GM18868 (cell line): Measurements from ENCODE around the gene PPY.
"Not testable (repeated sequence)": the region's sequence is repeated elsewhere in the genome, so short reads cannot be mapped to it uniquely, and the experiment has no call there.

Source experiments
- ATAC-seq: cut with Tn5 transposase; IDR thresholded peaks from one replicate; pipeline ENCODE4 v1.9.1; 2021; ENCODE audit warnings: mild to moderate bottlenecking, moderate library complexity; ENCODE audit not compliant: unreplicated experiment

PPY gene

DNA sequence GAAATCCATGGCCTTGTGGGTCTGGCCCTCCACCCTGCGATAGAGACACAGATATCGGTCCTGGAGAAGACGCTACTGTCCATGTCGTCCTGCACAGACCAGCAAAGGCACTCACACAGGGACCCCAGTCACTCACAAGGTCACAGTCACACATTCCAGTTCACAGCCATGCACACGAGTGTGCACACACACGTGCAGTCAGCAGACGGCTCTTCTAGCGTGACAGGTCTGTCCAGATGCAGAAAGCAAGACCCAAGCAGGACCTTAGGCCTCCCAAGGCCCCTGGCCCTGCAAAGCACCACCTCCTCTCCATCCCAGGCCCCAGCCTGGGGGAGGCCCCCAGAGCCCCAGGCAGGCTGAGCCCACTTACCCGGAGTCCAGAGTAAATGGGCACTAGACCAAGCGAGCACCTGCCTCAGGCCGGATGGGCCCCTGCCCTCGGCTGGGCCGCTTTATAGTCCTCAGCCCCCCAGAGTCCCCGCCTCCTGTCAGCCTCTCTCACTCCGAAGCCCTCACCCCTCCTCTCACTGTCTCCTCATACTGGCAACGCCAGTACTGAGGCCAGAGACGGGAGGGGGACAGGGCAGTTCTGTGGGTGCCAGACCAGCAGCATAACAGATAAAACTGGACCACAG is at the start of gene PPY:
PPY (minus strand) TSS at position 426 of the 635 bp plus-strand sequence. CDS start 822 bp downstream, outside the sequence.
- no peak for ATAC-seq

- no peak for ATAC-seq
These were observed 46.0 kb upstream of the PPY start for GRCh38 chr17:43988301-43988700.

DNA sequence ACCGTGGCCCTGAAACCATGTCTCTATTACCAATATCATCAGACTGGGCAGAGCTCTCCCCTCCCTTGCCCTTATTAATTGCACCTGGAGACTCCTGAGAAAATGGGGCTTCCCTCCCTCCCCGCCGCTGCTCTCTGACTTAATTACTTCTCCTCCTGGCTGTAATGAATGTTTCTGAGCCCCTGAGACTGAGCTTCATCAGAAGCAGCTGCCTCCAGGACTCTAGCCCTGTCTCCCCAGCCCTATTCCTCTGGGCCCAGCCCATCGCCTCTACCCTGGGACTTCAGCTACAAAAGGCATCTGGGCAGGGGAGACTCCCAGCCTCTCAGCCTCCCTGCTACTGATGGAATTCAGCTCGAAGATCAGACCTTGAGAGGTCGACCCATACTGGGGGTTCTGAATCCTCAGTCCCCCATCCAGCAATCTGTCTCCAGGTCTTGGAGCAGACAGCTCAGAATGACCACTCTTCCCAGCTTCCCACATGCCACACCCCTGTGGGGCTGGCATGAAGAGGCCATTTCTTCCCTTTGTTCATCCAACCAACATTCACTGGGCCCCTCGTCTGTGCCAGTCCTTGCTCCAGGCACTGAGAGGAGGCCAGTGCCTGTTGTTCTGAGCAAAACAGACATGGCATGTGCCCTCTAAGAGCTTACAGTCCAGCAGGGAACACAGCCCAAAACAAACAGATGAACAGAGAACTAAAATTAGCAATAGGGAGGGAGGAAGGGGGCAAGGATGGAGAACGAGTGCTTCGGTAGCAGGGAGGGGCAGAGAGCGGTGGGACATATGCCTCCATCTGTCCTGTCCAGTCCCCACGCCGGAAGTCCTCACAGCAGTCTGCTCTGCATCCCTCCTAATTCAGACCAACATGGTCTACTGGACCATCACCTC is 45.1 kb upstream of the PPY start:
- no peak for ATAC-seq

- no peak for ATAC-seq
These were observed 44.1 kb upstream of the PPY start for GRCh38 chr17:43986225-43986981.

- ATAC-seq, result no peak
These were observed 42.2 kb upstream of the PPY start for GRCh38 chr17:43984521-43984920.

DNA sequence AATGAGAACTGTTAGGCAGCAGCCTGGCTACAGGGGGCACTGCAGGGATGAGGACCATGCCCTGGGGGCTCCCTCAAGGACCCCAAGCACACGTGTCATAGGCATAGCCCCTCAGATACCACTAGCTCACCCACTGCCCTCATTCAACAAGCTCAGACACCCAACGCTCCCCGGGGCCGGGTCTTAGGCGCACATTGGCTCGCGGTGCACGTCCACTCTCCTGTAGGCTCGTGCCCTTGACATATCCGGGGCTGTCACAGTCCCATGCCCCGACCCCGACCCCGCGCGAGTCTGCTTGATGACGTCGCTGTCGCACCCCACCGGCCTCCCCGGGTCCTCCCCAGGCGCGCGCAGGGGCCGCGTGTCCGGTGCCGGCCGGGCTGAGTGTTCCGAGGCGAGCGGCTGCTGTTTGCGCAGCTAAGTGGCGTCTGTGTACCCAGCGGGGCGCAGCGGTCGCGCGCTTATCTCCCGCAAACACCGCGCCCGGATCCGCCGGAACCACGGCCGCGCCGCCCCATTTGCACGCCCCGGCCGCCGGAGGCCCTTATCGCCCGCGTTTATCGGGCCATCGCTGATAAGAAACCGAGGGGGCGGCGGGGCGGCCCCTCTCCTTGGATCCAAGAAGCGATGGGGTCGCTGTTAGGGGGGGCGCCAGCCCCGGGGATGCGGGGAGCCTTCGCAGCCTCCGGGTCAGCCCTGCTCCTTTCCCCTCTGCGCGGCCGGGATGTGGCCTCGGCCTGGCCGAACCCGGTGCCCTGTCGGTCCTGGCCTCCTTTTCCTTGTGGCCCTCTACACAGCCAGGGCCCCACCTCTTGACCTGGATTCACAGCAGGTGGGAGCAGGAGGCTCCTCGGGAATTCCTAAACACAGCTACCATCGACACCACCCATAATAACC is 41.5 kb upstream of the PPY start:
- ATAC-seq, result no peak

DNA sequence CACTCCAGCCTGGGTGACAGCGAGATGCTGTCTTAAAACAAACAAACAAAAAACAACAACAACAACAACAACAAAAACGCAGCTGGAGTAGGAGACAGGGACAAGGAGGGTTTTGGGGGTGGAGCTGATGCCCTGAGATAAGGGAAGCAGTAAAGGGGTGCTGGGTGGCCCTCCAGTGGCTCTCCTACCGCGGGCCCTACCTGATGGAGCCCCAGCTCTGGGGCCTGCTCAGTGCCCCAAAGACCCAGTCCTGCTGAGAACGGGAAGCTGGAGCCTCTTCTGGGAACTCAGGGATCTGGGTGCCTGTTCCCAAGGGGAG is 40.9 kb upstream of the PPY start:
- no peak for ATAC-seq

DNA sequence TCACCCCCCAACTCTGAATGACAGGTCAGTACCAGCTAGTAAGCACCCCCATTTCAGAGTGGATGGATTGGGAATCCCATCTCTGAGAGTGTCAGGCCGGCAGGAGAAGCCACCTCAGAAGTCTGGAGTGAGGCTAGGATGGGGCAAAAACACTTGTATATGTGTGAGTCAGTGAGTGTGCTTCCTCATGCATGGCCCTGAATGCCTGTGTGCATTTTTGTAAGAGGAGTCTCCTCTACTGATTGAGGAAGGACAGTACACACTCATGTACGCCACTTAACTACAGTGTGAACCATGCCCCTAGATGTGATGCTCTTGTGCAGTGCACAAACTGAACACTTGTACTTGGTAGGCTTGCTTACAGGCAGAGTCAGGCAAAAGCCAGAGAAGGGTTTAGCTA is 39.9 kb upstream of the PPY start:
- no peak for ATAC-seq

- no peak for ATAC-seq
These were observed 37.4 kb upstream of the PPY start for GRCh38 chr17:43979671-43980070.

DNA sequence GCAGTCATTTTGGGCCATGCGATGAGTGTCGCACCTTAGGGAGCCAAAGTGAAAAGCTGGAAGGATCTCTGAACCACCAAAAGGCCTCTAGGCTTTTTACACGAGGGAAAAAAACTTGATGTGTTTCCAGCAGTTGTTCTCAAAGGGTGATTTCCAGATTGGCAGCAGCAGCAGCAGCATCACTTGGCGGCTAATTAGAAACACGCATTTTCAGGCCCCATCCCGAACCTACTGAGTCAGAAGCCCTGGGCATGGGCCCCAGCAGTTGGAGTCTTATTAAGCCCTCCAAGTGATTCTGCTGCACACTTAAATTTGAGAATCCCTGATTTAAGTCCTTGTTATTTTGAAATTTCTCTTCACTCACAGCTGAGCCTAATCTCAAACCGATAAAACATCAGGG is 36.7 kb upstream of the PPY start:
- no peak for ATAC-seq

DNA sequence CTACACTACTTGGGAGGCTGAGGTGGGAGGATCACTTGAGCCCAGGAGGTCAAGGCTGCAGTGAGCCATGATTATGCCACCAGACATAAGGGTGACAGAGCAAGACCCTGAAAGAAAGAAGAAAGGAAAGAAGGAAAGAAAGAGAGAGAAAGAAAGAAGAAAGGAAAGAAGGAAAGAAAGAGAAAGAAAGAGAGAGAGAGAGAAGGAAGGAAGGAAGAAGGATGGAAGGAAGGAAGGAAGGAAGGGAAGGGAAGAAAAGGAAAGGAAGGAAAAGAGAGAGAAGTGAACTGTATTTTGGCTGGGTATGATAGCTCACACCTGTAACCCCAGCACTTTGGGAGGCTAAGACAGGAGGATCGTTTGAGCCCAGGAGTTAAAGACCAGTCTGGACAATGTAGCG is 35.8 kb upstream of the PPY start:
- no peak for ATAC-seq

GRCh38 chr17:43976963-43977837 is 34.9 kb upstream of the PPY start:
- no peak for ATAC-seq

DNA sequence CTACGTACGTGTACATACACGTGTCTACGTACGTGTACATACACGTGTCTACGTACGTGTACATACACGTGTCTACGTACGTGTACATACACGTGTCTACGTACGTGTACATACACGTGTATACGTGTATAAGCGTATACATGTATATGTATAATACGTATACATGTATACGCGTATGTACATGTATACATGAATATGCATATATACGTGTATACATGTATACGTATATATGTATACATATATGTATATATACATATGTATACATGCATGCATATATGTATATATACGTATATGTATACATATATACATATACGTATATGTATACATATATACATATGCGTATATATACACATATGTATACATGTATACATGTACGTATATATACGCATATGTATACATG is 33.6 kb upstream of the PPY start:
- ATAC-seq, result no peak

- ATAC-seq, result no peak
These were observed 32.3 kb upstream of the PPY start for GRCh38 chr17:43974382-43975266.

- ATAC-seq, result not testable (repeated sequence)
These were observed 30.4 kb upstream of the PPY start for GRCh38 chr17:43972444-43973212.

- not testable (repeated sequence) for ATAC-seq
These were observed 29.2 kb upstream of the PPY start for GRCh38 chr17:43971436-43971835.

- no peak for ATAC-seq
These were observed 28.1 kb upstream of the PPY start for GRCh38 chr17:43970366-43970765.

- ATAC-seq, result no peak
These were observed 25.1 kb upstream of the PPY start for GRCh38 chr17:43967251-43967875.
